GM15510 (cell line): Measurements from ENCODE around the gene CXCL17.

Experiments used
- POLR2A ChIP-seq: IDR thresholded peaks from 3 replicates; pipeline ENCODE4 v1.6.1; 2011; ENCODE audit warnings: borderline replicate concordance; ENCODE audit not compliant: insufficient read length; ENCODE audit errors: extremely low read depth

The CXCL17 gene

DNA sequence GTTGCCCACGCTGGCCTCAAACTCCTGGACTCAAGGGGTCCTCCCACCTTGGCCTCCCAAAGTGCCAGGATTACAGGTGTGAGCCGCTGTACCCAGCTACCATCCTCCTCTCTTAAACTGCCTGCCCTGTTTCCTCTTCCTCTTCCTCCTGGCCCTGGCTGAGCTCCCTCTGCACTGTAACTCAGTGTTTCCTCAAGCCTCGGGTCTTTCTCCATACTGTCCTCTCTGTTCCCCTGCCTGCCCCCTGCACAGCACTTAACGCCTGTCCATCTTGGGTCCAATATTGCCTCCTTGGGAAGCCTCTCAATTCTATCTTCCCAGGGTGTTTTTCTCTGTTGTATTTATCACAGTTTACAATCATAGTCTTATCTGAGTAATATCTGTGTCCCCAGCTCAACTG is 21.6 kb downstream of the CXCL17 start:
- no peak for TF ChIP-seq POLR2A

DNA sequence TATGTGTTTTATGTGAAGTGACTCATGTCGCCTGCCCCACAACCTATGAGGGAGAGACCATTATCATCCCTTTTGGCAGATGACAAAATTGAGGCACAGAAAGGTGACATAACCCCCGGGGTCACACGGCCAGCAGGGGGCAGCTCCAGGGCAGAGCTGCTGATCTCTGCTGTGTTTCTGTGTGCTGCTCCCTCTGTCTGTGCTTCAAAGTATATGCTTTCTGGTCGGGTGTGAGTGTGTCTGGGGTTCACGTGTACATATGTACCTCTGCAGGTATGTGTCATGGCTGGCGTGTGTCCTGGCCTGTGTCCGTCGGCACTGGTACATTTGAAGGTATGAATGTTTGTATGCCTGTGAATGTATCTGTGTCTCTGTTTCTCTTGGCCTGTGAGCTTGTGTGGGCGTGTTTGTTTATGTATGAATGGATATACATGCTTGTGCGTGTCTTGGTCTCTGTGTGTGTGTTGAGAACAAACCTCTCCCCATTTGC is 22.6 kb downstream of the CXCL17 start:
- no peak for TF ChIP-seq POLR2A

DNA sequence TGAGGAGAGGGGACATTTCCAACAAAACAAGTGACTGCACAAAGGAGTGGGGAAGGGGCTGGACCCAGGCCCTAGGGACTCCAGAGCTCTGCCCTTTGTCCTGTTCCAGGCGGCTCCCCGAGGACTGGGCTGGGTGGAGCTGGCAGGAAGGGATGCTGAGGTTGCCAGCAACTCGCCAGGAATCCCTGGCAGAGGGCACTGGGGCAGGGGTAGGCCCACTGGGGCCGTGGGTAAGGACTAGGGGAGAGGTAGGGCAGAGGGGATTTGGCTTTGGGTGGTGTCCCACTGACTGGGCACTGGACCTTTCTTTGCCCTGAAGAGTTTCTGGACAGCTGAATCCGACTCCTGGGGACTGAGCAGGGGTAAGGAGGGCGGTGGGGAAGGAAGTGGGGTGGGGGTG is 23.4 kb downstream of the CXCL17 start:
- no peak for TF ChIP-seq POLR2A

DNA sequence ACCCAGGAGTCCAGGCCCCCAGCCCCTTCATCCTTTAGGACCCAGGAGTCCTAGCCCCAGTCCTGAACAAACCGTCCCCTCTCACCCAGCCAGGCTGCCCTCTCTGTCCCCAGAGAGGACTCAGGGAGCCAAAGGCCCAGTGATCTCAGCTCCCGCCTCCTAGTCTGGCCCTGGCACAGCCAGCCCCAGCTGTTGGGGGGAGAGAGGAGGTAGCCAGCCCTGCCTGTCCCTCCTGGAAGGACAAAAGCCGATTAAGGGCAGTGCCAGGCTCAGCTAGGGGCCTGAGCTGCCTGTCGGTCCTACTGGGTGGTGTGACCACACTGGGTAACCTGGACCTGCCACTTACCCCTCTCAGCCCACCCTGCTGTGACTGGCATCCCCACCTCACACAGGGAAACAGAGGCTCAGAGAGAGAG is 30.1 kb downstream of the CXCL17 start:
- TF ChIP-seq POLR2A = no peak

DNA sequence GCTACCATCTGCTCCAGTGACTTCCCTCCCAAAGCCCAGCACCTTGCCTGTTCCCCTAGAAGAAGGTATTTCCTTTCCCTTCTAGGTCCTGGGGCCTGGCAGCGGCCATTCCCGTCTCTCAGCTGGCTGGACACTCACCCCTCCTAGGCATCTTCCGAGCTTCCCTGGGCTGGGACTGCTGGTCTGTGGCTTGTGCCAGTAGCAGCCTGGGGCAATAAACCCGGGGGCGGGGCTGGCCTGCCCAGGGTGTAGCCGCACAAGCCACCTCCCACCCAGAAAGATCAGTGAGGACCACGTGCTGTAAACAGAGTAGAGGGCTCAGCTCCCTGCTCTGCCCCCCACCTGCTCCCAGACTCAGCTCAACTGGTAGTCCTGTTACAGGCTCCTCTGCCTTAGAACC is 30.5 kb downstream of the CXCL17 start:
- TF ChIP-seq POLR2A = no peak

DNA sequence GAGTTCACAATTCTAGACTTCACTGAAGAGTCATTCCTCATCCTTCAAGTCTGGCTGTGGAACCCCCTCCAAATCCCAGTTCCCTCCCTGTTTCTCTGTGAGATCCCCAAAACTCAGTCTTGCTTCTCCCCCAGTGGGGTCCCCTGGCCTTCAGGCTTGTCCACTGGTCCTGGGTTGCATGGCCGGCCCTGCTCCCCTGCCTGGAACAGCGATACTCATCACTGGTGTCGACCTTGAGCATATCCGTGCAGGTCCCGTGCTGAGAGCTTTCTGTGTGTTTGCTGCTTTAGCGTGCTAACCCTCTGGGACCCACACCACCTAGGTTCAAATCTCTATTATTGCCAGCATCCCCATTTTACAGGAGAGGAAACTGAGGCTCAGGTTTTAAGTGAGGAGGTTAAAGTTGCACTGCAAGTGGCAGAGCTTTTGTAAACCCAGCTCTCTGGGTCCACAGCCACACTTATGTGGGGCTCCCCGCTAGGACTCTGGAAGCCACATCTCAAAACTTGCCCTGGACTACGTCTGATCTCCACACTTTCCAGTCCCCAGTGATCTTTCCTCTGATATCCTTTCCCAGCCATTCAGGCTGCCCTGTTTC is 31.1 kb downstream of the CXCL17 start:
- TF ChIP-seq POLR2A = no peak

DNA sequence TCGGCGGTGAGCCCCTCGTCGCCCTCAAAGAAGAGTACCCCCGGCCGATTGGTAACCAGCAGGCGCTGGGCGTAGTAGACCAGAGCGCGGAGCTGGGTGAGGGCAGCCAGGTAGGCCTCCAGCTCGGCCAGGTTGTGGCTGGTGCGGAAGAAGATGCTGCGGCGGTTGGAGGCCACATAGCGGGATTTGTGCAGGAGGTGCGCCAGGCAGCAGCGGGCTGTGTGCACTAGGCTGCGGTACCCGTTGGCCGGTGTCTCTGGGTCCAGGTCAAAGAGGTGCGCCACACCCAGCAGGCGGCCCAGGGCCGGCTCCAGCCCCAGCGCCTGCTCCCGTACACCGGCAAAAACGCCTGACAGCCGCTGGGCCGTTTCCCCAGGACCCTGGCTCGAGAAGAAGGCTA is 32.4 kb downstream of the CXCL17 start:
- TF ChIP-seq POLR2A = no peak

DNA sequence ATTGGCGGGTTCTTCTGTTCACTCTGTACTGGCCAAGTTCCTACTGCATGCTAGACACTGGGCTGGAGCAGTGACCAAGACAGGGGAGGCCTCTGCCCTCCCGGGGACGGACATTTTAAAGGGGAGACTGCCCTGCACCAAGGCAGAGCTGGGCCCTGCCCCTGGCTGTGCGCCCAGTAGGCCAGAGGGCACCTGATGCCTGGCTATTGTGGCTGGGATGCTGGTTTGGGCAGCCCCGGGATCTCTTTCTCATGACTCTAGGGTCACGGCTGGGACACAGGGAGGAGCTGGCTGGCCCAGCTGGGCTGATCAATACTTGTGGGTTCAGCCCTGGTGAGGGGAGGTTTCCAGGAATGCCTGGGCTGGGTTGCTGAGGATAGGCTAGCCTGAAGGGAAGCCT is 33.3 kb downstream of the CXCL17 start:
- no peak for TF ChIP-seq POLR2A

DNA sequence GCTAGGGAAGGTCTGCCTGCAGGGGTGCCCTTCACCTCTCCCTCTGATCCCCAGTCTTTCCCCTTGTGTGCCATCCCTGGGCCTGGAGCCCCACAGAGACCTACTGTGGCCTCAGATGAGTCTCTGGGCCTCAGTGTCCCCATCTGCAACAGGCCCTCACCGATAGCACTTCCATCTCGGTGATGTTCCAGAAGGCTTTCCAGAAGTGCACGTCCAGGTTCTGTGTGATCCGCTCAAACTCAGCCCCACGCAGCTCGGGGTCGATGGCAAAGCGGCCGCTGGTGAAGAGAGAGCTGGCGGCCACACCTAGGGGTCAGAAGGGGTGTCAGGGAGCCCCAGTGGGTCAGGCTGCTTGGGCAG is 35.0 kb downstream of the CXCL17 start:
- no peak for TF ChIP-seq POLR2A

DNA sequence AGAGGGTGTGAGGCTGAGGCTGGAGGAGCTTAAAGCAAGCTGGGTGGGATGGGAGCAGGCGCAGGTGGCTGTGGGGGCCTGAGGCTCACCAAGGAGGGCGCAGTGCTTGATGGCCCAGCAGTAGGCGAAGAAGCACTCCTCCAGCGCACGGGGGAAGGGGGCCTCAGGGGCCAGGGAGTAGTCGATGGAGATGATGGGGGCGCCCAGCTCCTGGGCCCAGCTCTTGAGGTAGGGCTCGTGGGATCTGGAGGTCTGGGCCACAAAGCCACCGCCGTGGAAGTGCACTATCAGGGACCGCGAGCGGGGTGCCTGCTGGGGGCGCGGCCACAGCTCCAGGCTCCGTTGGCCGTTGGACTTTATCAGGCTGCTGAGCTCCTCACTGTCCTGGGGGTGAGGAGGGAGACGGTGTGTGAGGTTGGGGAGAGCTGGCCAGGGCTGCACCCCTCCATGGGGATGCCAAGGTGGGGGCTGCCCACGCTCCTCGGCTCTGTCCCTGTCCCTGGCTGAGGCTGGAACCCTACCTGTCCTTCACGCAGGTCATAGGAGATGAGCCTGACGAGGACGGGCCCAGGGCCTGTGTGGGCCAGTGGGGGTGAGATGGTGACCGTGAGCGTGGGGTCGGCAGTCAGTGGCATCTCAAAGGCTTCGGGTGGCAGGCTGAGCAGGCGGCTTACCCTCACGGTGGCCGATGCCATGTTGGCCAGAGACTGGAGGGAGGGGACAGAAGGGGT is 35.5 kb downstream of the CXCL17 start:
- no peak for TF ChIP-seq POLR2A

DNA sequence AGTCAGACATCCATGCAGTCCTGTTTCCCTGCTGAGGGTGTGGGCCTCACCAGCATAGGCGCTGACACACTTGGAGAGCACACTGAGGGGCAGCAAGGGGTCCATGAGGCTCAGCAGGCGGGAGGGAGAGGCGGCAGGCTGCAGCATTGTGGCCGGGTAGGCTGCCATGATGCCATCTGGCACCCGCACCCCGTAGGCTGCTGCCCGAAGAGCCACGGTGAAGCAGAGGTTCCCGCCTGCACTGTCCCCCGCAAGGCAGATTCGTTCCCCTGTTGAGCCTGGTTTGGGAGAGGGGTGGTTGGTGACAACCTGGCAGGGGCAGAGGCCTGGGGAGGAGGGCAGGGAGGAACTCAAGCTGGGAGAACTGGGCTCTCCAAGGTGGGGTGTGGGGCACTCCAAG is 36.6 kb downstream of the CXCL17 start:
- TF ChIP-seq POLR2A = no peak

DNA sequence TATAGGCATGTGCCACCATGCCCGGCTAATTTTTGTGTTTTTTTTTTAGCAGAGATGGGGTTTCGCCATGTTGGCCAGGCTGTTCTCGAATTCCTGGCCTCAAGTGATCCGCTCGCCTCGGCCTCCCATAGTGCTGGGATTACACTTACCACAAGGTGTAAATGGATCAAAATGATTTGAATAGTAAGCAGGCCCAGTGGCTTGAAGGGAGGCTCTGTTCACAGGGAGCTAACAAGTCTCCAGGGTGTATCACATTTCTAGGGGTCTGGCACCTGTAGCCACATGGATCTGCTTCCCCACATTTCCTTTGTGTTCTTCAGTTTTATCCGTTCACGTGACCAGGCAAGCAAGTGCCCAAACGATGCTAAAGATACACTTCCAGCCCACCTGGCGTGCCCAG is 39.2 kb downstream of the CXCL17 start:
- TF ChIP-seq POLR2A = no peak

DNA sequence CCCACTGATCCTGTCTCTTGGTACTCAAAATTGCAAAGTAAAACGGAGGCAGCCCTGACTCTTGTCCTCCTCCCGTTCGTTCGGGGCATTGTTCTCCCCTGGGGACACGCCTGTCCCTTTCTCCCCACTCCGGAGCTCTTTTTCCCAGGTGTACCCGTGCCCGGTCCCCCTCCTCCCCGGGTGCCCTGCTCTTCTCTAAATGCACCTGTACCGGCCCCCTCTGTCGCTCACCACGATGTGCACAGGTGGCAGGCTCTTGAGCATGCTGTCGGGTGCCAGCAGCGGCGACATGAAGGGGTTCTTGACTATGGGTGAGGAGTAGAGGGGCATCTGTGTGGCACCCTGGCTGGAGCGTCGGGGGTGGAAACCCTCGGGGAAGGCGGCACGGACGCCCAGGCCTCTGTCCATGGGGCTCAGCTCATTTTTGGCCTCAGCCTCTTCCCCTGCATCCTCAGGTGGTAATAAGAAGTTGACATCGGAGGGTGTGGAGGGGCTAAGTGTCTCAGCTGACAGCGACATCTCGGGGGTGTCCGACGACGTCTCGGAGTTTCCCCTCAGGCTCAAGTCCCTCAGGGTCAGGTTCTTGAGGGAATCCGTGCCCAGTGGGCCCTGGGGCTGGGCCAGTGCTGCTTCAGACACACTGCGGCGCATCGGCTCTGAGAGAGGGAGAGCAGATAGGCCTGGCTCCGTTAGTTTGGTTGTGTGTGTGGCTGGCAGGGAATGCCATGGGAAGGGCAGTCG is 40.2 kb downstream of the CXCL17 start:
- no peak for TF ChIP-seq POLR2A

DNA sequence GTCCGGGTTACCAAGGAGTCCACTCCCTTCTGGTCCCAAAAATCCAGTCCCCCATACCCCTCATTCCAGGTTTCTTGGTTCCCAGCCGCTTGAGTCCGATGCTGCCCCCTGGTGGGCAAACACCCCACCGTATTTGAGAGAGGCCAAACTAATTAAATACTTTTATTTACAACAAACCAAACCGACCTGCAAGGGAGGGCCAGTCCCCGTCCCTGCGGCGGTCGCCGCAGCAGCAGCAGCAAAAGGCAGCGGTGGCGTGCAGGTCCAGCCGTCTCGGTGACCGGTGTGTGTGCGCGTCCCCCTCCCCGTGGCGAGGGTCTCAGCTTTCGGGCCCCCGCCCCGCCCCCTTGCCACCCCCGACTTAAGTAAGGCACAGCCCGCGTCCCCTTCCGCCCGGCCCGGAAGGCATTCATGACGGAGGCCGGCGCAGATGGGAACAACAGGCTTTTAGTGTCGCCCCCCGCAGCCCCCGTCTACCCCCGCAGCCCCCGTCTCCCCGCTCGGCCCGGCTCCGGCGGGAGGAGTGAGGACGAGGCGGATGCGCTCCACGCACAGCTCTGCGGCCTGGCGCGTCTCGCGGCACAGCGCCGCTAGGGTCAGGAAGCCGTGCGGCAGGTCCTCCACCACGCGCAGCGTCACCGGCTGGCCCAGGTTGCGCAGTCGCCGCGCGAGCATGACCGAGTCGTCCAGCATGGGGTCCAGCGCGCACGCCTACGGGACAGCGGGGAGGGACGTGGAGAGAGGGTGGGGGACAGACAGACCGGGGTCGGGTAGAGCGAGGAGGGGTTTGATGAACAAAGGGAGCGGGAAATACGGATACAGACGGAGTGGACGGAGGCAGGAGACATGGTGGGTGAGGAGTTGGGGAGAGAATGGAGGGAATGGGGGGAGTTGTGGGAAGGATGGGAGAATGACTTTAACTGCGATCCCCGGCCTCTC is 41.1 kb downstream of the CXCL17 start:
- peak; percentile 39 for TF ChIP-seq POLR2A

DNA sequence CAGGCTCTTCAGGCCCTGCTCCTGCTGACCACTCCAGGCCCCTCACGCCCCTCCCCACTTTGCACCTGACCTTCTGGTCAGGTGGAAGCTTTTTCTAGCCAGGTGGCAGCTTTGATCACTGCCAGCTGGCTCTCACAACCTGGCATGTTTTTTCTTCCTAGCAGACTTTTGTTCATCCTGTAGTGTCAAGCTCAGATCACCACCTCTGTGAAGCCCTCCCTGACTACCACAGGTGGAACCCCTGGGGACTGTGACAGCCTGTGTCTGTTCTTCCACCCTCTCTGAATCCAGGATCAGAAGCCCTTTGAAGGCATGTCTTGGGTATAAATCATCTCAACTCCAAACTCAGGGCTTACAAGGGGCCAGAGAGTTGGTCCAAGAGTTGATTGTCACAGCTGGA is 42.3 kb downstream of the CXCL17 start:
- no peak for TF ChIP-seq POLR2A
